GM12872 (cell line): ENCODE measurements around the gene ZFAND3.

Experiments
- TF ChIP-seq, protein P1 (sequence below): IDR thresholded peaks from 3 replicates; pipeline ENCODE4 v1.5.1; 2011; ENCODE audit warnings: low read depth, mild to moderate bottlenecking, low read length, moderate library complexity; ENCODE audit not compliant: insufficient read depth

Gene ZFAND3

GRCh38 chr6:38015341-38015740 is 195.8 kb downstream of the ZFAND3 start:
- TF ChIP-seq, protein P1, sequence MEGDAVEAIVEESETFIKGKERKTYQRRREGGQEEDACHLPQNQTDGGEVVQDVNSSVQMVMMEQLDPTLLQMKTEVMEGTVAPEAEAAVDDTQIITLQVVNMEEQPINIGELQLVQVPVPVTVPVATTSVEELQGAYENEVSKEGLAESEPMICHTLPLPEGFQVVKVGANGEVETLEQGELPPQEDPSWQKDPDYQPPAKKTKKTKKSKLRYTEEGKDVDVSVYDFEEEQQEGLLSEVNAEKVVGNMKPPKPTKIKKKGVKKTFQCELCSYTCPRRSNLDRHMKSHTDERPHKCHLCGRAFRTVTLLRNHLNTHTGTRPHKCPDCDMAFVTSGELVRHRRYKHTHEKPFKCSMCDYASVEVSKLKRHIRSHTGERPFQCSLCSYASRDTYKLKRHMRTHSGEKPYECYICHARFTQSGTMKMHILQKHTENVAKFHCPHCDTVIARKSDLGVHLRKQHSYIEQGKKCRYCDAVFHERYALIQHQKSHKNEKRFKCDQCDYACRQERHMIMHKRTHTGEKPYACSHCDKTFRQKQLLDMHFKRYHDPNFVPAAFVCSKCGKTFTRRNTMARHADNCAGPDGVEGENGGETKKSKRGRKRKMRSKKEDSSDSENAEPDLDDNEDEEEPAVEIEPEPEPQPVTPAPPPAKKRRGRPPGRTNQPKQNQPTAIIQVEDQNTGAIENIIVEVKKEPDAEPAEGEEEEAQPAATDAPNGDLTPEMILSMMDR, result no peak

DNA sequence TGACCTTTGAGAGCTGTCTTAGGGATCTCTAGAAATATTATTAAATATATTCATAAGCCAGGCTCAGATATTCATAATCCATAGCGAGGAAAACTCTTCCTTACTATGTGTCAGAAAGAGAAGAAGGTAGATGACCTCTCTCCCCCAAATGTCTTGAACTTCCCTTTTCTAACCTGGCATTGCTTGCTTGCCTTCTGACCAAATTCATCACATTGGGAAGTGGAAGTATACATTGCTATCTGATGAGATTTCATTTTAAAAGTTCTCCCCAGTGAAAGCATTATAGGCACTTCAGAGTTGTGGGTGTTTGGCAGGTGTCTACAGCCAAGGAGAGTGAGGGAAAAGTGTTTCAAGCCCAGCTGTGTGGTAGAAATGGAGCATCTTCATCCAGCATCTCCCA is 197.3 kb downstream of the ZFAND3 start:
- TF ChIP-seq, protein P1, result no peak

DNA sequence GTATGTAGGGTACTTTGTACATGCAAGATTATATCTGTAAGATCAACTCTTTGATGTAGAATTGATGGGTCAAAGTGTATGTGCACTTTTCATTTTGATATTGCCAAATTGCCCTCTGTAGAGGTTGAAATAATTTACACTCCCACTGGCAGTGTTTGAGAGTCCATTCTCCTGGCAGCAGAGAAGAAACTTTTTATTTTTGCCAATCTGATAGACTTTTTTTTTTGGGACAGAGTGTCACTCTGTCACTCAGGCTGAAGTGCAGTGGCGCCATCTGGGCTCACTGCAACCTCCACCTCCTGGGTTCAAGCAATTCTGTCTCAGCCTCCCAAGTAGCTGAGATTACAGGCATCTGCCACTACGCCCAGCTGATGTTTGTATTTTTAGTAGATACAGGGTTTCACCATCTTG is 199.2 kb downstream of the ZFAND3 start:
- TF ChIP-seq, protein P1, result no peak

DNA sequence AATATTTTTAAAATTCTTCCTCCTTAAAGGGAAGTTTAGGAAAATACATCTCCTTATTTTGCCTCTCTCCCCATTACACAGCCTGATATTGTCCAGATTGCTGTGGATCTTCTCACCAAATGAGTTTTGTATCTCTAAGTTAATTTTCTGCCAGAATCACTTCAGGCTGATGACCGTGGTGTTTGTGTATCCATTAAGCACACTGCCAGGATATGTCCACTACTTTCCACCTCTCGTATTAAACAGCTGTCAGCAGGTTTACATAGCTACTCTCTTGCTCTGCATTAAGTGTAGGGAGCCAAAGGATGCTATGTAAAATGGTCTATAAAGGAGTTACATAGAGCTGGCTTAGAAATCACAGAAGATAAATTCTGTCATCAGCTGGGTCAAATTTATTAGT is 201.1 kb downstream of the ZFAND3 start:
- TF ChIP-seq, protein P1, result no peak

GRCh38 chr6:38021029-38021428 is 201.5 kb downstream of the ZFAND3 start:
- TF ChIP-seq, protein P1, result no peak

- TF ChIP-seq, protein P1, result no peak
Observed at GRCh38 chr6:38021571-38021970, 202.0 kb downstream of the ZFAND3 start.

GRCh38 chr6:38022688-38023087 is 203.2 kb downstream of the ZFAND3 start:
- TF ChIP-seq, protein P1, result no peak

DNA sequence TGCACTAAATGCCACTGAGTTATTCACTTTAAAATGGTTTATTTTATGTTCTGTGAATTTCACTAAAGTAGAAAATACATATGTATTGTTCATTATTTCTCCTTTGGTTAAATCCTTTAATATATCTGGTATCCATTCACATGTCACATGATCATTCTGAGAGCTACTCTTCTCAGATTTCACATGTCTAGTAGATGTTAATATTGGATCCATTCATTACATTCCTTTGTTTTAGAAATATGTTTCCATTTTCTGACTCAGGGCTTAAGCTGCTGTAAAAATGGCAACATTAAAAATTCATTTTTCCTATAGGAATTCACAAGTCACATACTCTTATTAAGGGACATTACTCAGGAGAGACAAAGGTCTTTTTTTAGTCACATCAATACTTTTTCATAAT is 205.4 kb downstream of the ZFAND3 start:
- TF ChIP-seq, protein P1, result no peak
